OCI-LY3 (cell line): ENCODE results near the gene GFRAL.

Source experiments
- H2AFZ ChIP-seq: fragments of 200-600, 300-600 bp; shearing (Covaris generic); 2 replicates; pipeline ENCODE4 v1.6.0; 2014; ENCODE audit warnings: antibody characterized with exemption, low read depth, low read length
- H3K27ac ChIP-seq: fragments of 200-600, 300-600 bp; sonication (generic); 2 replicates; pipeline ENCODE4 v1.5.1; 2014; ENCODE audit warnings: mild to moderate bottlenecking, low read length, moderate library complexity, mixed read lengths
- H3K27me3 ChIP-seq: fragments of 200-600, 300-600 bp; sonication (generic); 2 replicates; pipeline ENCODE4 v1.6.1; 2014; ENCODE audit warnings: low read depth, low read length, mixed read lengths
- H3K36me3 ChIP-seq: fragments of 200-600, 300-600 bp; sonication (generic); replicated peaks from 2 replicates; pipeline ENCODE3; 2014; ENCODE audit warnings: low read depth, low read length, mixed read lengths
- H3K4me1 ChIP-seq: fragments of 300-600, 200-600 bp; sonication (generic); 2 replicates; pipeline ENCODE4 v1.6.1; 2014; ENCODE audit warnings: low read length, mixed read lengths
- H3K4me2 ChIP-seq: fragments of 200-600, 300-600 bp; sonication (generic); 2 replicates; pipeline ENCODE4 v1.6.1; 2014; ENCODE audit warnings: low read length, mixed read lengths
- H3K4me3 ChIP-seq: fragments of 300-600, 200-600 bp; sonication (generic); 2 replicates; pipeline ENCODE4 v1.5.1; 2014; ENCODE audit warnings: antibody characterized with exemption, mild to moderate bottlenecking, low read length, moderate library complexity
- H3K79me2 ChIP-seq: fragments of 300-600, 200-600 bp; shearing (Covaris generic); 2 replicates; pipeline ENCODE4 v1.6.1; 2014; ENCODE audit warnings: mild to moderate bottlenecking, low read length, mixed read lengths
- H3K9ac ChIP-seq: fragments of 300-600, 200-600 bp; shearing (Covaris generic); 2 replicates; pipeline ENCODE4 v1.6.0; 2014; ENCODE audit warnings: mild to moderate bottlenecking, low read length, moderate library complexity
- H3K9me3 ChIP-seq: fragments of 200-600, 300-600 bp; shearing (Covaris generic); 2 replicates; pipeline ENCODE4 v1.6.1; 2014; ENCODE audit warnings: low read length, mixed read lengths; ENCODE audit not compliant: insufficient read depth
- H4K20me1 ChIP-seq: fragments of 200-600, 300-600 bp; sonication (generic); 2 replicates; pipeline ENCODE4 v1.6.1; 2016; ENCODE audit warnings: low read length, mixed read lengths; ENCODE audit not compliant: insufficient read depth
- CTCF ChIP-seq: fragments of 200-600, 300-600 bp; sonication (generic); IDR thresholded peaks from 2 replicates; pipeline ENCODE4 v1.5.1; 2014; ENCODE audit warnings: antibody characterized with exemption, low read length, low read depth
- EZH2phosphoT487 ChIP-seq: fragments of 200-600 bp; shearing (Covaris generic); IDR thresholded peaks from 2 replicates; pipeline ENCODE4 v1.6.1; 2018; ENCODE audit warnings: antibody characterized with exemption, mixed run types, low read depth

GFRAL gene

GRCh38 chr6:55299286-55299985 lies 27.8 kb upstream of the GFRAL start:
- Histone ChIP-seq H3K27ac (no peak overlapping the region), H3K4me2 (no peak overlapping the region), H3K79me2 (no peaks in the 10 kb centered on the region), H2AFZ (no peak overlapping the region), H3K36me3 (no peaks in the 10 kb centered on the region), H3K4me3 (no peak overlapping the region), H3K9me3 (no peaks in the 10 kb centered on the region), H4K20me1 (no peaks in the 10 kb centered on the region), H3K9ac (no peak overlapping the region), H3K27me3 (no peaks in the 10 kb centered on the region), H3K4me1 (no peaks in the 10 kb centered on the region)
- TF ChIP-seq CTCF (no peak), EZH2phosphoT487 (no peak)

GRCh38 chr6:55304747-55305146 lies 22.5 kb upstream of the GFRAL start:
- Histone ChIP-seq H3K27me3 (no peaks in the 10 kb centered on the region), H3K9ac (no peak overlapping the region), H3K27ac (no peak overlapping the region), H4K20me1 (no peaks in the 10 kb centered on the region), H3K36me3 (no peaks in the 10 kb centered on the region), H3K4me3 (no peak overlapping the region), H3K4me1 (no peaks in the 10 kb centered on the region), H3K79me2 (no peaks in the 10 kb centered on the region), H2AFZ (no peak overlapping the region), H3K4me2 (no peak overlapping the region), H3K9me3 (no peaks in the 10 kb centered on the region)
- TF ChIP-seq CTCF (no peak), EZH2phosphoT487 (no peak)

GRCh38 chr6:55319961-55320695 lies 7.1 kb upstream of the GFRAL start:
- H4K20me1 ChIP-seq: no peaks in the 10 kb centered on the region
- TF ChIP-seq EZH2phosphoT487: no peak
- no peak for TF ChIP-seq CTCF
- H3K4me2 ChIP-seq: no peak overlapping the region
- H3K79me2 ChIP-seq: no peaks in the 10 kb centered on the region
- H3K4me3 ChIP-seq: no peak overlapping the region
- H3K27ac ChIP-seq: no peak overlapping the region
- no peak overlapping the region for H3K9ac ChIP-seq
- no peak overlapping the region for H2AFZ ChIP-seq
- no peaks in the 10 kb centered on the region for H3K27me3 ChIP-seq
- no peaks in the 10 kb centered on the region for H3K36me3 ChIP-seq
- no peaks in the 10 kb centered on the region for H3K9me3 ChIP-seq
- no peaks in the 10 kb centered on the region for H3K4me1 ChIP-seq

GRCh38 chr6:55320696-55321086 lies 6.6 kb upstream of the GFRAL start:
- Histone ChIP-seq H3K4me3 (no peak overlapping the region), H2AFZ (no peak overlapping the region), H4K20me1 (no peaks in the 10 kb centered on the region), H3K27ac (no peak overlapping the region), H3K9me3 (no peaks in the 10 kb centered on the region), H3K79me2 (no peaks in the 10 kb centered on the region), H3K36me3 (no peaks in the 10 kb centered on the region), H3K4me2 (no peak overlapping the region), H3K27me3 (no peaks in the 10 kb centered on the region), H3K9ac (no peak overlapping the region), H3K4me1 (no peaks in the 10 kb centered on the region)
- TF ChIP-seq EZH2phosphoT487: no peak
- TF ChIP-seq CTCF: no peak
